ENCODE data around the gene SPRN.

DNA sequence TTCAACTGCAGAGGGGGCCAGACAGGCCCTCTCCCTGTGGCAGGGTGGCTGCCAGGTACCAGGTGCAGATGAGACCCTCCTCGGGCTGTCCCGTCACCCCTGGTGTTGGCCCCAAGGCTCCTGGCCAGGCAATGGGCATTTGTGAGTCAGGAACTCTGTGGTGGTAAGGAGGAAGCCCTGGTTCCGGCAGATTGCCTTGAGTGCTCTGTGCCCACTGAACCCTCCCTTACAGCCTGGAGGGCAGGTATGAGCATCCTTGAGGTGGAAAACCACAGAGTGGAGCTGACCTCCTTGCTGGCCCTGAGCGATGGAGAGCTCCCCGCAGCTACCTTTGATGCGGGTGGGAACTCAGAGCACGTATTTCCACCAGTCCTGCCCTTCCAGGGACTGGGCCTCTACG, 43.4 kb downstream of the SPRN start:
- TF ChIP-seq, protein P1, sequence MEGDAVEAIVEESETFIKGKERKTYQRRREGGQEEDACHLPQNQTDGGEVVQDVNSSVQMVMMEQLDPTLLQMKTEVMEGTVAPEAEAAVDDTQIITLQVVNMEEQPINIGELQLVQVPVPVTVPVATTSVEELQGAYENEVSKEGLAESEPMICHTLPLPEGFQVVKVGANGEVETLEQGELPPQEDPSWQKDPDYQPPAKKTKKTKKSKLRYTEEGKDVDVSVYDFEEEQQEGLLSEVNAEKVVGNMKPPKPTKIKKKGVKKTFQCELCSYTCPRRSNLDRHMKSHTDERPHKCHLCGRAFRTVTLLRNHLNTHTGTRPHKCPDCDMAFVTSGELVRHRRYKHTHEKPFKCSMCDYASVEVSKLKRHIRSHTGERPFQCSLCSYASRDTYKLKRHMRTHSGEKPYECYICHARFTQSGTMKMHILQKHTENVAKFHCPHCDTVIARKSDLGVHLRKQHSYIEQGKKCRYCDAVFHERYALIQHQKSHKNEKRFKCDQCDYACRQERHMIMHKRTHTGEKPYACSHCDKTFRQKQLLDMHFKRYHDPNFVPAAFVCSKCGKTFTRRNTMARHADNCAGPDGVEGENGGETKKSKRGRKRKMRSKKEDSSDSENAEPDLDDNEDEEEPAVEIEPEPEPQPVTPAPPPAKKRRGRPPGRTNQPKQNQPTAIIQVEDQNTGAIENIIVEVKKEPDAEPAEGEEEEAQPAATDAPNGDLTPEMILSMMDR (IDR thresholded peaks at IDR 0.05), result no peak
- TF ChIP-seq POLR2A (IDR thresholded peaks at IDR 0.05), result no peak

Data from heart left ventricle (tissue), 13 donors.